ENCODE results near the gene ADCY2.

The ADCY2 gene

DNA sequence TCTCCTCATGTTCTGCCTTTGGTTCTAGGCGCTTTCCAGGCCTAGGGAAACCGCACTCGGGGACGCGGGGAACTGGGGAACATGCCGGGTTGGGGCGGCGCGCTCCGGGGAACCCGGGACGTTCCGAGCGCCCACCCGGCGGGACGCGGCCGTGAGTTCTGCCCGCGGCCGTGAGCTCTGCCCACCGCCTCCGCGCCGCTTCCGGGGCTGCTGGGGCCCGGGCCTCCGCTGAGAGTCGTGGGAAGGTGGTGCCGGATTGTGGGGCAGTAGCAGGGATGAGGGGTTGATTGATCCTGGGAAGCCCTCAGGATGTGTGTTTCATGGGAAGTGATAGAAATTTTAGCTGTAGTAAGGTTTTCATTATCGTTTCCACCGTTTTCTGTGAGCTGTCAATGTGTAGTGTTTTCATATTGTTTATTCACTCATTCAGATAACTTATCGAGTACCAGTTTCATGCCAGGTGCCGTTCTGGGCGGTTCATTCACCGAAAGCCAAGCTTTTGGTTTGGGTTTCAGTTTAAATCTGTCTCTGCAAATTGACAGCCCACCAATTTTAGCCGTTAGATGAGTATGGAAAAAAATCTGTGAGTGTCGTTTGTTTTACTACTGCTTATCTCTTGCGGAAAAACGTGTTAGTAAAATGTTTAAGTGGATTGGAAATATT lies 473.7 kb downstream of the ADCY2 start:
- no peak for DNase-seq (ENCODE audit: low read depth in 2 of 2)

DNA sequence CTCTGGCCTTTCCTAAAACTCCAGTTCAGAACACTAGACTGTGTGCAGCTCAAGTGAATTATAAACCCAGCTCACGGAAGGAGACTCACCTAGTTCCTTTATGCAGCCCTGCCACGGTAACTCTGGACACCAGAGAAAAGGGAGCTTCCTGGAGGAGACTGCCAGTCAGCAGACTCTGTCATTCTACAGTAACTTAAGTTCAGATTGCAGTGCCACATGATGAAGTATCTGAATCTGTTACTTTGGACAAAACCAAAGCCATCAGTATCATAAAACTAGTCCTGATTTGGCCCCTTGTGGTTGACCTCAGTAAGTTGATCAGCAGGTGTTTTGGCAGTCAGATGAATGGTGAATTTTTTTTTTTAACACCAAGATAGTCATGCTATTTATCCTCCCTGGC lies 475.7 kb downstream of the ADCY2 start:
- DNase-seq (ENCODE audit: low read depth in 2 of 2): no peak

DNA sequence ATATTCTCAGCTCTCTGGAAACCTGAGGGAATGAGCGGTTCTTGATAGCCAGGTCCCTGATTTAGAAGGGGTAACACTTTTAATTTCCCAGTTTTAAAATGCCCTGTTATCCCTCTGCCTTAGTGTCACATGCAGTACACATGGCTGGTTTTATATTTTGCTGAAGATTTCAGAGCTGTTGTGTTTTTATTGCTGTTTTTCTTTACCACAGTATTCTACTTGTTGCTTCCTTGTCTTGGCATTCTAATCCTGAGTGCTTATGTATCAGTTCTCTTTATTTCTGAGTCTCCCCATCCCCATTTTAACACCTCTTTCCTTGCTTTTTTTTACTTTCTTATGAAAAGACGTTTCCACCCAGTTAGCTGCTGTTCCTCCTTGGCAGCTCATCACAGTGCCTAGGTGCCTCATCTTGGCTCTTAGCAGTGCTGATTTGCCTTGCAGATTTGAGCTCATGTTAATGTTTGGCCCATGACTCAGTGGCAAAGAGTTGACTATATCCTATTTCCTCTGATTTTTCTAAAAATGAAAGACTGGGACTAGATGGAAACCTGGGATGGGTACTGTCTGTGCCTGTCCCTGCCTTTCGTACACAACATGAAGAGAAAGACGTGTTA lies 476.7 kb downstream of the ADCY2 start:
- no peak for DNase-seq (ENCODE audit: low read depth in 2 of 2)

DNA sequence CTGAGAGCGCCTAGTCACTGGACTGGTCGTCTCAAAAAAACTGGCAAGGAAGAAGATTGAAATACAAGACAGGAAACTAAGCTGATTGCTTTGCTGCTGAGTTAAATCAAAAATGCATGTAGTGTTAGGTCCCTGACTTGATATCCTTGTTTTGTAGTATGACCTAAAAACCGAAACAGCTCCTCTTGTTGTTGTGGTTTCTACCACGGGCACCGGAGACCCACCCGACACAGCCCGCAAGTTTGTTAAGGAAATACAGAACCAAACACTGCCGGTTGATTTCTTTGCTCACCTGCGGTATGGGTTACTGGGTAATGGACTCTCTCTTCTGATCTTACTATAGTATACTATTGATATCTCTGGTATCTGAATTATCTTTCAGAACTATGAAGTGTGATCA lies 477.3 kb downstream of the ADCY2 start:
- DNase-seq (ENCODE audit: low read depth in 2 of 2): no peak

DNA sequence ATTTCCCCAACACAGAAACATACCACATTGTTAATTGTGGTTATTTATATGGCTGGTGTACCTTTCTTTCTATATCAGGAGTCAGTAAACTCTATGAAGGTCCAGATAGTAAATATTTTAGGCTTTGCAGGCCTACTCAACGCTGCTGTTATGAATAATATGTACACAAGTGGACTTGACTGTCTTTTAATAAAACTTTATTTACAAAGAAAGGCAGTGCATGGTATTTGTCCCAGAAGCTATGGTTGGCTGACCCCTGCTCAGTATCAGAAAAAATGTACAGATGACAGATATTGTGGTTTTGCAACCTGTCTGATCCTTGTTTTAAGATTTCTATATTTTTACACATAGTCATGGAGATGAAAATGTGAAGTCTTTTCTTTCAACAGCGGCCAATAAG lies 478.7 kb downstream of the ADCY2 start:
- DNase-seq (ENCODE audit: low read depth in 2 of 2): no peak

DNA sequence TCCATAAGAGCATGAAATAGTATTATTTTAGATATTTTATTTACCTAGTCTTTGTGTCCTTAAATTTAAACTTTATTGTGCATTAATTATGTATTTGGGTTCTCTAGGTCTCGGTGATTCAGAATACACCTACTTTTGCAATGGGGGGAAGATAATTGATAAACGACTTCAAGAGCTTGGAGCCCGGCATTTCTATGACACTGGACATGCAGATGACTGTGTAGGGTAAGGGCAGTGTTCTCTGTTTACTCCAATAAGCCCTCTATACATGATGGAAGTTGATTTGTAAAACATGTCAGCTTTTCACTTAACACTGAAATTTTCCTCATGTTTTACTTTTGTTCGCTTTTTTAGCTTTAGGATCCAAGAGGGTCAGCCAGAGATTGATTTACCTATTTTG lies 479.2 kb downstream of the ADCY2 start:
- DNase-seq (ENCODE audit: low read depth in 2 of 2): no peak

DNA sequence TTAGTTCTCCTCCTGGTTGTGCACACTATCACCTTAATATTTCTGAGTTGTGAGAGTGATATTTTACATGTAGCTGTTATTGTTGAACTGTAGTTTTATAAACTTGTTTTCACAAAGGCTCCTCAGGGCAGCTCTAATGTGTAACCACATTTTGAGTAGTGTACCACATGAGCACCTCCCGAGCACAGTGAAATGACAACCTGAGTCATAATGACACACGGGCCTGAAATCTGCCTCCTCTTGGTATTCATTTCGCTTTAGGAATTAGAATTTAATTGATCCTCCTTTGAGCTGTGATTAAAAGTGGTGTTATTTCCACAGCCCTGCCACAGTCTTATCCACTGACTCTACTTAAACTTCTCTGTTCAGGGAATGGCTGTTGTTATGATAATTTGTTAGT lies 480.9 kb downstream of the ADCY2 start:
- DNase-seq (ENCODE audit: low read depth in 2 of 2): no peak

DNA sequence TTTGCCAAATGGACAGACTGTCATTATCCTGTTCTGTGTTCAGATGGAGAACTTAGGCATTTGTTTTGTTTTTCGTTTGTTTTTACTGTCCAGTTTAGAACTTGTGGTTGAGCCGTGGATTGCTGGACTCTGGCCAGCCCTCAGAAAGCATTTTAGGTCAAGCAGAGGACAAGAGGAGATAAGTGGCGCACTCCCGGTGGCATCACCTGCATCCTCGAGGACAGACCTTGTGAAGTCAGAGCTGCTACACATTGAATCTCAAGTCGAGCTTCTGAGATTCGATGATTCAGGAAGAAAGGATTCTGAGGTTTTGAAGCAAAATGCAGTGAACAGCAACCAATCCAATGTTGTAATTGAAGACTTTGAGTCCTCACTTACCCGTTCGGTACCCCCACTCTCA lies 481.9 kb downstream of the ADCY2 start:
- no peak for DNase-seq (ENCODE audit: low read depth in 2 of 2)

DNA sequence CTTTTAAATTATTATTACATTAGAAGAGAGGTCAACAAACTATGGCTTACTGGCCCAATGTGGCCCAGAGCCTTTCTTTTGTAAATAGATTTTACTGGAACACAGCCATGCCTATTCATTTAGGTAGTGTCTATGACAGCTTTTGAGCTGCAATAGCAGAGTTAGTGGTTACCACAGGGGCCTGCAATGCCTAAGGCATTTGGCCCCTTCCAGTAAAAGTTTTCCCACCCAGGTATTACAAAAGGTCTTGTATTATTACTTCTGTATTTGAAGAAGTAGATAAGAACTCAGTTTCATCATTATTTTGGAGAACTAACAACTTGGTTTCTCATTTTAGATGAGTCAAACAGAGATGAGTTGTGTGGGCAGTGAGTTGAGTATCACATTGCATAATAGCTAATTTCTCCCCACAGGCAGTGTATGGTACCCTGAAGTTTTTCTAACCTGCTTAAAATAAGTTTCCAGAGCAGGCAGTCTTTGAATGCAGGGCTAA lies 482.5 kb downstream of the ADCY2 start:
- DNase-seq (ENCODE audit: low read depth in 2 of 2): no peak
